Peyer's patch (tissue), 4 donors: ENCODE results near the gene CALCA. TPM values are rescaled to one million over a fixed set of nuclear protein-coding genes. Genes with fewer than 3 reads are reported as not detected.

Experiments used
- DNase-seq, 3 donors: peaks; one replicate each; pipeline ENCODE4 v3.0.0-alpha.2; 2017 to 2019
- H3K27ac ChIP-seq, 4 donors: fragments of 200-600 bp; sonication (generic); one replicate each; pipeline ENCODE4 v1.5.1; 2016 to 2019
- H3K27me3 ChIP-seq, 2 donors: fragments of 200-600 bp; sonication (generic); one replicate each; pipeline ENCODE4 v1.5.1; 2019
- H3K36me3 ChIP-seq, 3 donors: fragments of 200-600 bp; sonication (generic); one replicate each; pipeline ENCODE4 v1.5.1; 2016 to 2019
- H3K4me1 ChIP-seq, 4 donors: fragments of 200-600 bp; sonication (generic); one replicate each; pipeline ENCODE4 v1.5.1; 2016 to 2019
- H3K4me3 ChIP-seq, 4 donors: fragments of 200-600 bp; sonication (generic); 1 replicate in 3 of 4; 2 replicates in 1 of 4; pipeline ENCODE4 v1.5.1; 2016 to 2019; ENCODE audit warnings: mild to moderate bottlenecking in 1 of 4
- H3K9me3 ChIP-seq, 4 donors: fragments of 200-600 bp; sonication (generic); one replicate each; pipeline ENCODE4 v1.5.1; 2016 to 2019; ENCODE audit warnings: mild to moderate bottlenecking in 1 of 4
- CTCF ChIP-seq, 6 experiments: fragments of 450-650 bp in 4 of 6; fragments of 200-600 bp in 2 of 6; sonication (generic) in 1 of 6; IDR thresholded peaks; one replicate each; pipeline ENCODE4 v1.5.1; 2017 to 2019; ENCODE audit warnings: antibody characterized with exemption in 6 of 6, mild to moderate bottlenecking in 3 of 6, moderate library complexity in 1 of 6
- POLR2A ChIP-seq, 2 donors: fragments of 450-650 bp; IDR thresholded peaks; one replicate each; pipeline ENCODE4 v1.5.1; 2017; ENCODE audit warnings: antibody characterized with exemption in 2 of 2, mild to moderate bottlenecking in 2 of 2, moderate library complexity in 2 of 2
- total RNA-seq, 4 donors: library from RNA; depleted of rRNA; stranded (reverse); fragments of >200 nt; gene quantifications; one replicate each; pipeline ENCODE4 v1.1.0, GENCODE V29; 2016

The CALCA gene
- total RNA-seq, 4 donors from 2014 or later = not detected

- TF ChIP-seq POLR2A (IDR thresholded peaks at IDR 0.05) (no peak), CTCF (IDR thresholded peaks at IDR 0.05) (no peak)
- H3K27me3 ChIP-seq = no peaks in the 10 kb centered on the region
- DNase-seq = no peak
- no peak overlapping the region for H3K27ac ChIP-seq
- no peak overlapping the region for H3K4me3 ChIP-seq
- H3K9me3 ChIP-seq = no peaks in the 10 kb centered on the region
- no peaks in the 10 kb centered on the region for H3K4me1 ChIP-seq
- H3K36me3 ChIP-seq = no peaks in the 10 kb centered on the region
These were observed 9.4 kb upstream of the CALCA start for GRCh38 chr11:14981507-14981906.

- Histone ChIP-seq H3K4me3 (no peak overlapping the region), H3K4me1 (no peaks in the 10 kb centered on the region), H3K9me3 (no peaks in the 10 kb centered on the region), H3K36me3 (no peaks in the 10 kb centered on the region), H3K27me3 (peaks cover 0 to 4% of the 10 kb centered on the region in 2 donors), H3K27ac (no peak overlapping the region)
- no peak for DNase-seq
- TF ChIP-seq CTCF (IDR thresholded peaks at IDR 0.05) = no peak
- TF ChIP-seq POLR2A (IDR thresholded peaks at IDR 0.05) = no peak
These were observed 8.7 kb upstream of the CALCA start for GRCh38 chr11:14980854-14981253.

- no peaks in the 10 kb centered on the region for H3K9me3 ChIP-seq
- no peak overlapping the region for H3K27ac ChIP-seq
- H3K4me1 ChIP-seq = peaks cover 0 to 17% (median 15%) of the 10 kb centered on the region in 4 donors
- TF ChIP-seq CTCF (IDR thresholded peaks at IDR 0.05) = no peak
- no peak for TF ChIP-seq POLR2A (IDR thresholded peaks at IDR 0.05)
- no peak overlapping the region for H3K4me3 ChIP-seq
- no peak for DNase-seq
- no peaks in the 10 kb centered on the region for H3K36me3 ChIP-seq
- H3K27me3 ChIP-seq = peaks cover 0 to 20% of the 10 kb centered on the region in 2 donors
These were observed 5.1 kb upstream of the CALCA start for GRCh38 chr11:14977101-14977880.

GRCh38 chr11:14975252-14975587, 3.1 kb upstream of the CALCA start:
- H3K4me1 ChIP-seq = peaks cover 0 to 21% (median 15%) of the 10 kb centered on the region in 4 donors
- no peak overlapping the region for H3K27ac ChIP-seq
- H3K36me3 ChIP-seq = no peaks in the 10 kb centered on the region
- peaks cover 0 to 20% of the 10 kb centered on the region in 2 donors for H3K27me3 ChIP-seq
- DNase-seq = no peak
- H3K4me3 ChIP-seq = no peak overlapping the region
- TF ChIP-seq CTCF (IDR thresholded peaks at IDR 0.05) = no peak
- TF ChIP-seq POLR2A (IDR thresholded peaks at IDR 0.05) = no peak
- H3K9me3 ChIP-seq = no peaks in the 10 kb centered on the region

- peaks cover 0 to 21% (median 15%) of the 10 kb centered on the region in 4 donors for H3K4me1 ChIP-seq
- no peaks in the 10 kb centered on the region for H3K9me3 ChIP-seq
- H3K4me3 ChIP-seq = peak overlapping the region in 3 of 4 donors; percentile 15 to 35 (median 17)
- H3K27me3 ChIP-seq = peaks cover 0 to 20% of the 10 kb centered on the region in 2 donors
- no peak overlapping the region for H3K27ac ChIP-seq
- DNase-seq = peak in 2 of 3 donors; percentile 64 to 67
- H3K36me3 ChIP-seq = no peaks in the 10 kb centered on the region
- TF ChIP-seq CTCF (IDR thresholded peaks at IDR 0.05) (peak in 4 of 6 experiments; percentile 34 to 54 (median 46)), POLR2A (IDR thresholded peaks at IDR 0.05) (no peak)
These were observed 2.5 kb upstream of the CALCA start for GRCh38 chr11:14974515-14975251.
